Lower leg skin (tissue), 4 donors: Measurements from ENCODE around the gene RAD51B. TPM values are rescaled to one million over a fixed set of nuclear protein-coding genes. Genes with fewer than 3 reads are reported as not detected.
"Not testable (repeated sequence)": the region's sequence is repeated elsewhere in the genome, so short reads cannot be mapped to it uniquely, and the experiment has no call there.

Source experiments
- DNase-seq, 2 donors: peaks; one replicate each; pipeline ENCODE4 v3.0.0-alpha.2; 2019; ENCODE audit warnings: low spot score in 2 of 2
- H3K4me3 ChIP-seq: fragments of 200-600 bp; sonication (generic); 2 replicates; pipeline ENCODE4 v1.5.1; 2017; ENCODE audit warnings: mild to moderate bottlenecking, low read depth; ENCODE audit not compliant: poor library complexity, severe bottlenecking
- CTCF ChIP-seq, 3 donors: fragments of 450-650 bp; IDR thresholded peaks; one replicate each; pipeline ENCODE4 v1.5.1; 2016; ENCODE audit warnings: antibody characterized with exemption in 3 of 3, mild to moderate bottlenecking in 3 of 3, moderate library complexity in 2 of 3
- POLR2A ChIP-seq, 2 donors: fragments of 450-650 bp; IDR thresholded peaks; one replicate each; pipeline ENCODE4 v1.6.1; 2016 to 2017; ENCODE audit warnings: antibody characterized with exemption in 2 of 2, mild to moderate bottlenecking in 1 of 2, moderate library complexity in 1 of 2
- WGBS, 2 donors: methylation state at CpG; one replicate each; pipeline ENCODE4 v1.1.5; 2018; 5-methylcytosine and 5-hydroxymethylcytosine counted together
- intact Hi-C: fragments of 100-400 bp; cut with DNase I; formaldehyde crosslinking; loops from one replicate; pipeline ENCODE4 v1.15.0; 2023; ENCODE audit warnings: low total_unique reads
- total RNA-seq, 4 donors: library from RNA; depleted of rRNA; stranded (reverse); fragments of >200 nt; gene quantifications; one replicate each; pipeline ENCODE4 v1.1.0, GENCODE V29; 2016

The RAD51B gene
- total RNA-seq, 4 donors from 2014 or later = 6.1 to 27.2 (median 13.6) TPM

DNA sequence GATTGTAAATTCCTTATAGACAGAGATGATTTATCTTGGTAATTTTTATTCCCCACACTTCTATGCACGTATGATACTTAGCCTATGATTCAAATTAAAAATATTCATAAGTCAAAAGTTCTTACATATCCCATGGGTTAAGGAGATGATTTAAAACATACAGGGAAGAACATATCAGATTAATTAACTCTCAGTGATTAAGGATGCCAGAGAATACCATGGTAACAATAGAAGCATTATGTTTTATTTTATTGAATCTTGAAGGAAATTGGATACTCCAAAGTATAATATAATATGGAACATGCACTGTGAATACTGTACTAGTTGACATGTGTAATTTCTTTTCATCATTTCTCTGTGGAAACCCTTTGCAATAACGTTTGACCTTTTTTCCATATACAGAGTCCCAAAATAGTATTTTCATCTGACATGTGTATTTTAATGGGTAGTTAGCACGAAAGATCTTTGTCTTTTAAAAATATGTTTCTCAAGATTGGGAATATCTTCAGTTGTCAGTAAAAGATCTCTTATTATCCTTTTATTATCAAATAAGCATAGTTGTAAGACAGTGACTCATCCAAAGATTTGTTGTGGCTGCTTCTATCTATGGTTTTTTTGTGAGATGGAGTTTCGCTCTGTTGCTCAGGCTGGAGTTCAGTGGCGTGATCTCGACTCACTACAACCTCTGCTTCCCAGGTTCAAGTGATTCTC, 166.7 kb downstream of the RAD51B start:
- intact Hi-C loops = no loop called here
- DNase-seq = no peak
- H3K4me3 ChIP-seq = no peak overlapping the region
- WGBS, 2 donors = 65 to 68% methylated on average over 6 of the region's 6 CpGs
- TF ChIP-seq CTCF (IDR thresholded peaks at IDR 0.05) = no peak
- TF ChIP-seq POLR2A (IDR thresholded peaks at IDR 0.05) = no peak

DNA sequence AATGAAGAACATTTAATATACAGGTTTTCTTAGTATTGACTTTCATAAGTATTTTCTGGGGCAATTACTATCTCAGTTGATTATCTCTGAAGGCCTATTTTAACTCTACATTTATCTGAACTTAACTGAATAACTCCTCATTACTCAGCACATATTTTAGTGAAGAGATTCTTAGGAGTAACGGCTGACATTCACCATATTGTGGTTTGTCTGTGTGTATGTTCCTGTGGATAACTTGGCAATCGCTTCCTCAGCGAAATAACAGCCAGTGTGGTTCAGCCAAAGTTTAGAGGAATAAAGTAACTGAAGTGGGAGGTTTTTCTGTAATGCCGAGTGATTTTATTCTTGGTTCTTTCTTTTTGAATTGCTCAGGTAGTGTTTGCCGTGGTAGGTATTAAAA, 168.0 kb downstream of the RAD51B start:
- 13 to 26% methylated on average over 5 of the region's 5 CpGs for WGBS, 2 donors

DNA sequence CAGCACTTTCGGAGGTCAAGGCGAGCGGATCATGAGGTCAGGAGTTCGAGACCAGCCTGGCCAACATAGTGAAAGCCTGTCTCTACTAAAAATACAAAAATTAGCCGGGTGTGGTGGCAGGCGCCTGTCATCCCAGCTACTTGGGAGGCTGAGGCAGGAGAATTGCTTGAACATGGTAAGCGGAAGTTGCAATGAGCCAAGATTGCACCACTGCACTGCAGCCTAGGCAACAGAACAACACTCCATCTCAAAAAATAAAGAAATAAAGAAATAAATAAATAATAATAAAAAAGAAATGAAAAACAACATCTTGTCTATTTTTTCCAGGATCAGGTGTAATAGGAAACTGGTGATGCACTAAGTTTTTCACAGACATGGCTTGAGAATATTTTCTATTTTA, 168.6 kb downstream of the RAD51B start:
- H3K4me3 ChIP-seq, intact Hi-C loops, DNase-seq: not testable (repeated sequence)
- WGBS, 2 donors = 91 to 96% methylated on average over 7 of the region's 7 CpGs

More for the DNA sequence above, 168.0 kb downstream of the RAD51B start:
- no peak for TF ChIP-seq CTCF (IDR thresholded peaks at IDR 0.05)
- TF ChIP-seq POLR2A (IDR thresholded peaks at IDR 0.05) = no peak
- H3K4me3 ChIP-seq = no peak overlapping the region
- intact Hi-C loops = no loop called here
- DNase-seq = no peak

- intact Hi-C loops = no loop called here
Observed at GRCh38 chr14:67990576-67990975, 171.0 kb downstream of the RAD51B start.

GRCh38 chr14:67994531-67994930, 175.0 kb downstream of the RAD51B start:
- no peak for DNase-seq
- intact Hi-C loops = no loop called here
- H3K4me3 ChIP-seq = no peak overlapping the region
- no peak for TF ChIP-seq POLR2A (IDR thresholded peaks at IDR 0.05)

More at GRCh38 chr14:67990576-67990975, 171.0 kb downstream of the RAD51B start:
- TF ChIP-seq POLR2A (IDR thresholded peaks at IDR 0.05) = no peak
- TF ChIP-seq CTCF (IDR thresholded peaks at IDR 0.05) = no peak
- DNase-seq = no peak
- WGBS, 2 donors = 85 to 91% methylated on average over 3 of the region's 3 CpGs
- no peak overlapping the region for H3K4me3 ChIP-seq

DNA sequence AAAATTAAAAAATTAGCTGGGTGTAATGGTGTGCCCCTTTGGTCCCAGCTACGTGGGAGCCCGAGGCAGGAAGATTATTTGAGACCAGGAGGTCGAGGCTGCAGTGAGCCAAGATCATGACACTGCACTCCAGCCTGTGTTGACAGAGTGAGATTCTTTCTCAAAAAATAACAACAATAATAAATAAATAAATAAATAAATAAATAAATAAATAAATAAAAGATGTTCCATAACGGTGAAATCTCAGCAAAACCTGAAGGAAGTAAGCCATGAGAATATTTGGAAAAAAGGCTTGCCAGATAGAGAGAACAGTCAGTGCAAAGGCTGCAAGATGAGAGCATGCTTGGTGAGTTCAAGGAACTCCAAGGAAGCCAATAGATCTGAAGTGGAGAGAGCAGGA, 176.7 kb downstream of the RAD51B start:
- intact Hi-C loops = no loop called here
- WGBS, 2 donors = 96 to 97% methylated on average over 4 of the region's 4 CpGs
- H3K4me3 ChIP-seq = no peak overlapping the region
- TF ChIP-seq POLR2A (IDR thresholded peaks at IDR 0.05) = no peak
- no peak for TF ChIP-seq CTCF (IDR thresholded peaks at IDR 0.05)
- DNase-seq = no peak

GRCh38 chr14:67998834-67999233, 179.3 kb downstream of the RAD51B start:
- 95 to 100% methylated on average over 1 of the region's 1 CpG for WGBS, 2 donors

More at GRCh38 chr14:67998834-67999233, 179.3 kb downstream of the RAD51B start:
- DNase-seq = no peak
- no peak for TF ChIP-seq CTCF (IDR thresholded peaks at IDR 0.05)
- TF ChIP-seq POLR2A (IDR thresholded peaks at IDR 0.05) = no peak
- intact Hi-C loops = no loop called here
- H3K4me3 ChIP-seq = no peak overlapping the region
